Mesothelial cell of epicardium (in vitro differentiated cells): Measurements from ENCODE around the gene ENDOV. TPM values are rescaled to one million over a fixed set of nuclear protein-coding genes. Genes with fewer than 3 reads are reported as not detected.

Source experiments
- DNase-seq, 2 experiments: peaks; one replicate each; pipeline ENCODE4 v3.0.0; 2021; ENCODE audit warnings: low spot score in 2 of 2; ENCODE audit not compliant: unreplicated experiment in 2 of 2
- H3K27ac Mint-ChIP-seq: 2 replicates; pipeline ENCODE4 v1.8.0; 2021; ENCODE audit warnings: mixed read lengths
- H3K27me3 Mint-ChIP-seq: 2 replicates; pipeline ENCODE4 v1.8.0; 2021; ENCODE audit warnings: low read depth, mixed read lengths
- H3K36me3 Mint-ChIP-seq: 2 replicates; pipeline ENCODE4 v1.8.0; 2021; ENCODE audit warnings: mixed read lengths
- H3K4me1 Mint-ChIP-seq: 2 replicates; pipeline ENCODE4 v1.8.0; 2021; ENCODE audit warnings: mixed read lengths
- H3K4me3 Mint-ChIP-seq: 2 replicates; pipeline ENCODE4 v1.8.0; 2021; ENCODE audit warnings: mild to moderate bottlenecking, moderate library complexity, mixed read lengths
- H3K9me3 Mint-ChIP-seq: 2 replicates; pipeline ENCODE4 v1.8.0; 2021; ENCODE audit warnings: mixed read lengths
- total RNA-seq: library from RNA; stranded (reverse); gene quantifications from 3 replicates; pipeline ENCODE4 v1.2.1, GENCODE V29; 2021
- TF ChIP-seq, protein P1 (sequence below): fragments of 200-600 bp; sonication (generic); IDR thresholded peaks from one replicate; pipeline ENCODE4 v1.5.0; 2021; ENCODE audit warnings: antibody characterized with exemption; ENCODE audit not compliant: unreplicated experiment

The ENDOV gene
- total RNA-seq, 1 donor from 2014 or later: 43.0 TPM

DNA sequence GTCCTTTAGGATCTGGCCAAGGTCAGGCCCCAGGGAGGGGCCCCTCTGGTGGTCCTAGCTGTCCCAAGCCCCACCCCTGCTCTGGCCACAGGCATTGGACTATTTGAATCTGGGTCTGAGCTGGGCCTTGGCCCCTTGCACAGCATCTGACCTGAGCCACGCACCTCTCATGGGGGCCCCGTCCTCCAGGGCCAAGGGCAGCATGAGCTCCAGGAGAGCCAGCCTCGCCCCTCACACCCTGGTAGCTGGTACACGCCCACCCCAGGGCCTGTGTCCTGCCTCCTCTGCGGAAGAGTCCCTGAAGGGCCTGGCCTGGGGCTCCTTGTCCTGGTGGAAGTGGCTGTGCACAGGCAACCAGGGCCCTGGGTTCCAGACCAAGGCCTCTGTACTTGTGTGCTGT is 23.8 kb downstream of the ENDOV start:
- Mint-ChIP-seq H3K4me1 (no peaks in the 10 kb centered on the region), H3K4me3 (no peak overlapping the region), H3K27ac (no peak overlapping the region), H3K27me3 (peaks cover 35% of the 10 kb centered on the region), H3K9me3 (no peaks in the 10 kb centered on the region), H3K36me3 (no peaks in the 10 kb centered on the region)
- no peak for DNase-seq
- TF ChIP-seq, protein P1, sequence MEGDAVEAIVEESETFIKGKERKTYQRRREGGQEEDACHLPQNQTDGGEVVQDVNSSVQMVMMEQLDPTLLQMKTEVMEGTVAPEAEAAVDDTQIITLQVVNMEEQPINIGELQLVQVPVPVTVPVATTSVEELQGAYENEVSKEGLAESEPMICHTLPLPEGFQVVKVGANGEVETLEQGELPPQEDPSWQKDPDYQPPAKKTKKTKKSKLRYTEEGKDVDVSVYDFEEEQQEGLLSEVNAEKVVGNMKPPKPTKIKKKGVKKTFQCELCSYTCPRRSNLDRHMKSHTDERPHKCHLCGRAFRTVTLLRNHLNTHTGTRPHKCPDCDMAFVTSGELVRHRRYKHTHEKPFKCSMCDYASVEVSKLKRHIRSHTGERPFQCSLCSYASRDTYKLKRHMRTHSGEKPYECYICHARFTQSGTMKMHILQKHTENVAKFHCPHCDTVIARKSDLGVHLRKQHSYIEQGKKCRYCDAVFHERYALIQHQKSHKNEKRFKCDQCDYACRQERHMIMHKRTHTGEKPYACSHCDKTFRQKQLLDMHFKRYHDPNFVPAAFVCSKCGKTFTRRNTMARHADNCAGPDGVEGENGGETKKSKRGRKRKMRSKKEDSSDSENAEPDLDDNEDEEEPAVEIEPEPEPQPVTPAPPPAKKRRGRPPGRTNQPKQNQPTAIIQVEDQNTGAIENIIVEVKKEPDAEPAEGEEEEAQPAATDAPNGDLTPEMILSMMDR: no peak

DNA sequence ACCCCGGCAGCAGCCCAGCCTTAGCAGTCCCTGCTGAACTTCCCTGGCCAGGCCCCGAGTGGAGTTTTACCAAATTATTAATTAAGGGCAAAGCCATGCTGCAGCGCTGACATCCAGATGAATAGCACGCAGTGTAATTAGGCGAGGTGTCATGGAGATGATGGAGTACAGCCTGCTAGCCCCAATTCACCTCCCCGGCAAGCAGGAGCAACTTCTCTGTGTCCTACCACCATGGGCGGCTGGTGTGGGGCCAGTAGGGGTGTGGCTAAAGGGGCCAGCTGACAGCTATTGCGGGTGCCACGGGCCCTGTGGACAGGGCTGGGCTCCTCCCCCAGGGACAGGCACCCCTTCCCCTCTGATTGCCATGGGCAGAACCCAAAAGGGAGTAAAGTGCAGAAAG is 24.5 kb downstream of the ENDOV start:
- H3K27me3 Mint-ChIP-seq: peaks cover 41% of the 10 kb centered on the region
- no peaks in the 10 kb centered on the region for H3K4me1 Mint-ChIP-seq
- DNase-seq: no peak
- no peaks in the 10 kb centered on the region for H3K9me3 Mint-ChIP-seq
- no peak overlapping the region for H3K27ac Mint-ChIP-seq
- H3K36me3 Mint-ChIP-seq: no peaks in the 10 kb centered on the region
- TF ChIP-seq, protein P1: no peak
- H3K4me3 Mint-ChIP-seq: no peak overlapping the region

GRCh38 chr17:80441133-80441578 is 26.2 kb downstream of the ENDOV start:
- no peaks in the 10 kb centered on the region for H3K36me3 Mint-ChIP-seq
- H3K27ac Mint-ChIP-seq: no peak overlapping the region
- TF ChIP-seq, protein P1: no peak
- no peak overlapping the region for H3K4me3 Mint-ChIP-seq
- peaks cover 44% of the 10 kb centered on the region for H3K27me3 Mint-ChIP-seq
- H3K9me3 Mint-ChIP-seq: no peaks in the 10 kb centered on the region
- DNase-seq: peak; percentile 83 to 91
- no peaks in the 10 kb centered on the region for H3K4me1 Mint-ChIP-seq

DNA sequence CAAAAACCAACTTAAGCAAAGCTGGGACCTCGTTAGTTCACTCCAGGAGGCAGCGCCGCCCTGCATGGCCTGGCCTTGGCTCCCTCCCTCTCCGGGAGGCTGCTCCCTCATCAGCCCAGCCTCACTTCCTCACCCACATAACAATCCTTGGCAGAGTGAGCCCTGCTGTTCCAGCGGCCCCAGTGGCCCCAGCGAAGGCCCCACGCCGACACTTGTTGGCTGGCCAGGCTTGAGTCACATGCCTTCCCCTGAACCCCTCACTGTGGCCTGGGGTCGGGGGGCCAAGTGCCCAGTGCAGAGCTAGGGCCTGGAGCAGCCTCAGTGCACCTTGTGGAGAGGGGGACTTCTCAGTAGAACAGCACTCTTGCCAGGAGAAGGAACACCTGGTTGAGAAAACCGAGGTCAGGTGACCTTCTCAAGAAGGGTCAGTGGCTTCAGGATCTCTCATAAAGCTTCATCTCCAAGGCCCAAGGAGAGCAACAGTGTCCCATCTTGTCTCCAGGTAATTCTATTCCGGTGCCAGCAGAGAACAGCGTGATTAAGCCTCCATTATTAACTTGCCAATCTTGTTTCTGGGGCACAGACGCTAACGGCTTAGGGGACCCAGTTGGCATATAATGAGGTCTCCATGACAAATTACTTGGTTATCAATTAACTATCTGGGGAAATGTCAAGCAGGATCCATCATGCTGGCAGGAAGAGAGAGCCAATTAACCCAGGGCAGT is 26.8 kb downstream of the ENDOV start:
- TF ChIP-seq, protein P1: no peak
- no peak overlapping the region for H3K27ac Mint-ChIP-seq
- no peaks in the 10 kb centered on the region for H3K36me3 Mint-ChIP-seq
- no peaks in the 10 kb centered on the region for H3K9me3 Mint-ChIP-seq
- DNase-seq: no peak
- no peaks in the 10 kb centered on the region for H3K4me1 Mint-ChIP-seq
- H3K27me3 Mint-ChIP-seq: peaks cover 38% of the 10 kb centered on the region
- no peak overlapping the region for H3K4me3 Mint-ChIP-seq

DNA sequence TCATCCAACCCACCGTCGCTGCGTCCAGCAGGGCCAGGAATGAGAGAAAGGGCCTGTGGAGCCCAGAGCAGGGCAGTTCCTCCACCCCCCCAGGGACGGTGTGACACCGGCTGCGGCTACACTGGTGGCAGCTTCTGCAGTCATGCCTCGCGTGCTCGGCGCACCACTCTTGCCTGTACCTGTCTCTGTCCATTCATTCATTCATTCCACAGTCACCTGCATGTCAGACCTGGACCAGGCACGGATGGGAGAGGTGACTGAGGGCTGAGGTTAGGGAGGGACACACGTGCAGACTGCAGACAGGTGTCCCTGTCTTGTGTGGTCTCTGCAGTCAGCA is 27.3 kb downstream of the ENDOV start:
- DNase-seq: no peak
- H3K36me3 Mint-ChIP-seq: no peaks in the 10 kb centered on the region
- H3K4me1 Mint-ChIP-seq: no peaks in the 10 kb centered on the region
- no peak overlapping the region for H3K27ac Mint-ChIP-seq
- H3K4me3 Mint-ChIP-seq: no peak overlapping the region
- TF ChIP-seq, protein P1: no peak
- peaks cover 34% of the 10 kb centered on the region for H3K27me3 Mint-ChIP-seq
- H3K9me3 Mint-ChIP-seq: no peaks in the 10 kb centered on the region
